Activated T-helper 1 cell treated with Interleukin-2 at 50 U/mL for 16 hours (primary cell): ENCODE results near the gene DLG4.
"Not testable (repeated sequence)": the region's sequence is repeated elsewhere in the genome, so short reads cannot be mapped to it uniquely, and the experiment has no call there.

Experiments
- DNase-seq: peaks from one replicate; pipeline ENCODE4 v3.0.0-alpha.2; 2020; ENCODE audit warnings: low read depth

Gene DLG4

DNA sequence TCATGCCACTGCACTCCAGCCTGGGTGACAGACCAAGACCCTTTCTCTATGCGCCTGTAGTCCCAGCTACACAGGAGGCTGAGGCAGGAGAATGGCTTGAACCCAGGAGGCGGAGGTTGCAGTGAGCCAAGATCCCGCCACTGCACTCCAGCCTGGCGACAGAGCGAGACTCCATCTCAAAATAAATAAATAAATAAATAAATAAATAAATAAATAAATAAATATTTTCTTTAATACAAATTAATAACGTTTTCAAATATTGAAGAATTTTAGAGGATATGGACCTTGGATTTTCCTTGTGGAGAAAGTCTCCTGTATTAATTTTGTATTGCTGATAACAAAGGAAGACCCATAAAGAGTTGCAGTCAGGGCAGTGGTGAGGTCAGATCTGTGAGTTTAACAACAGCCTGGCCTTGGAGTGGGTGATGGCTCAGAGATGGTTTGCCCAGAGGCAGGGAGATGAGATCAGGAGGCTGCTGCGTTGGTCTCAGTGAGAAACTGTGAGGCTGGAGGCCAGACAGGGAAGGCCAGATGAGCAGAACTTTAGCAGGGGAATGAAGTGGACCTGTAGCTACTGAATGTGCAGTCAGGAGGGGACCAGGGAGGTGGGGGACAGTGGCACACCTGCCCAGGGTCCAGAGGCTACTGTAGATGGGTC lies 36.1 kb downstream of the DLG4 start:
- DNase-seq = no peak

DNA sequence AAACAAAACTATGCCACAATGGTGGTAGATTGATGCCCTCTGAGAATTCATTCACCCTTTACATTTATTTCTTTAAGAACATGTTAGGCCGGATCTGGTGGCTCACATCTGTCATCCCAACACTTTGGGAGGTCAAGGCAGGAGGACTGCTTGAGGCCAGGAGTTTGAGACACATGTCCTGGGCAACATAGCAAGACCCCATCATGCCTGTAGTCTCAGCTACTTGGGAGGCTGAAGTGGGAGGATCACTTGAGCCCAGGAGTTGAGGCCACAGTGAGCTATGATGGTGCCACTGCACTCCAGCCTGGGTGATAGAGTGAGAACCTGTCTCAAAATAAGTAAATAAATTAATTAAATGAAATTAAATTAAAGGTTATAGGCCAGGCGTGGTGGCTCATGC lies 37.5 kb downstream of the DLG4 start:
- DNase-seq = not testable (repeated sequence)

DNA sequence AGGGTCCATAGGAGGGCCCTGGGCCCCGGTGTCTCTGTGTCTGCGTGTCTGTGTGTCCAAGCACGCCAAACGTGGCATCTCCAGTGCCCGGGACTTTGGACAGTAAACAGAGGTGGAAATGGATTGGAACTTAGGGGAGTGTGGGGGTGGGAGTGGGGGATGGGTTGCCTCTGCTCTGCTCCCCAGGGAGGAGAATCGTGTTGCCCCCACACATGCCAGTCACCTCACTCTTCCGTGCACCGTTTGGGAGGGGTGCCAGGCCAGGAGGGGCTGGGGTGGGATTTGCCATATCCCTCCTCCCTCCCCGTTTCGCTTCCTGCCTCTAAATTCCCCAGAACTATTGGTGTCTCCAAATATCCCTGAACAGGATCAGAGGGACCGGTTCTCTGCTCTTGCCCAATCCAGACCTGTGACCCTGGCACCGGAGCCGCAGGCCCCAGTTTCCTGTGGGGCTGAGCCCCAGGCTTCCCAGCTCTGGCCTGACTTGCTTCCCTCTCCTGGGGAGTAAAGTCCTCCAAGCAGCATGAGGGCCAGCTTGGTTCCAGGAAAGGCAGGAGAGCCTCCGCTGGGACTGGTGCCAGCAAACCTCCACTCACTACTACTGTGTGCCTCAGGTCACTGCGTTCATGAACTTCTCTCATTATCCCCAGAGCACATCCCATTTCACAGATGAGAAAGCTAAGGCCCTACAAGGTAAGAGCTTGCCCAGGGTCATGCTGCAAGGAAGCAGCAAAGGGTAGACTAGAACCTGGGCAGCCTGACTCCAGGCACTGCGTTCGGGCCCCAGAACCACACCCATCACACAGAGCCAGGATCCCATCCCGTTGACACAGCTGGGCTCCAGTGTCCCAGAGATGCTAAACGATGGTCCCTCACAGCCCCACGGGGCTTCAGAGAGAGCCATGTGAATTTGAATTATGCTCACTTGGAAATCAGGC lies 40.0 kb downstream of the DLG4 start, which contains the start of gene ASGR1:
ASGR1 (minus strand) TSS at position 54 of the 938 bp plus-strand sequence. CDS start 807 bp downstream, outside the sequence.
- no peak for DNase-seq

DNA sequence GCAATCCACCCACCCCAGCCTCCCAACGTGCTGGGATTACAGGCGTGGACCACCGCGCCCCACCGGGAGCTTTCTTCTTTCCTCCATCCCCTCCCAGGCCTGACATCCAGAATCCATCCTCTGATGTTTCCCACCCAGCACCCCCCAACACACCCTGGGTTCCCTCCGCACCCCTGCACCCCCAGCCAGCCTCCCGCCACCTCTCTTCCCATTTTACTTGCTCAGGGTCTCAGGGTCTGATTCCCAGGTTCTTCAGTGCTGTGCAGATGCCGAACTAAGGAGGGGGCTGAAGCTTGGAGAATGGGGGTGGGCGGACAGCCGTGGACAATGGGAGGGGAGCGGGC lies 40.7 kb downstream of the DLG4 start:
- DNase-seq = no peak

DNA sequence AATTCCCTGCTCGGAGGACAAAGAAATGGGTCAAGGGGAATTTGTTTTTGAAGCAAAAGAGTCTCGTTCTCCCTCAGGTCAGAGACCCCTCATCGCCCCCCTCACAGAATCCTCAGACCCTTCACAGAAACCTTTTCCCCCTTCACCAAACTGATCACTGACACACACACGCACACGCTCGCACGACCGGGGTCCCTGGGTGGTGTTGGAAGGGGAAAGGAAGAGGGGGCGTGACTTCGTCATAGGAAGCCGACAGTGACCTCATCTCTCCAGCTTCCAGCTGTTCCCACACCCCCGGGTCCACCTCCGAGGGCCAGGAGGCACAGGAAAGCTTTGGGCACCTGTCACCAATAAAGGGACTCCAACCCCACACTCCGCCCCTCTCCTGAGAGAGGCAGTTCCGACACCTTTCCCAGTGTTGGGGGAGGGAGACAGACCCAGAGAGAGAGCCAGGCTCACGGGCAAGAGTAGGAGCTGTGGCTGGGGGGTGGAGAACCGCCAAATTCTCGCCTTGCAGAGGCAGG lies 41.6 kb downstream of the DLG4 start:
- no peak for DNase-seq

DNA sequence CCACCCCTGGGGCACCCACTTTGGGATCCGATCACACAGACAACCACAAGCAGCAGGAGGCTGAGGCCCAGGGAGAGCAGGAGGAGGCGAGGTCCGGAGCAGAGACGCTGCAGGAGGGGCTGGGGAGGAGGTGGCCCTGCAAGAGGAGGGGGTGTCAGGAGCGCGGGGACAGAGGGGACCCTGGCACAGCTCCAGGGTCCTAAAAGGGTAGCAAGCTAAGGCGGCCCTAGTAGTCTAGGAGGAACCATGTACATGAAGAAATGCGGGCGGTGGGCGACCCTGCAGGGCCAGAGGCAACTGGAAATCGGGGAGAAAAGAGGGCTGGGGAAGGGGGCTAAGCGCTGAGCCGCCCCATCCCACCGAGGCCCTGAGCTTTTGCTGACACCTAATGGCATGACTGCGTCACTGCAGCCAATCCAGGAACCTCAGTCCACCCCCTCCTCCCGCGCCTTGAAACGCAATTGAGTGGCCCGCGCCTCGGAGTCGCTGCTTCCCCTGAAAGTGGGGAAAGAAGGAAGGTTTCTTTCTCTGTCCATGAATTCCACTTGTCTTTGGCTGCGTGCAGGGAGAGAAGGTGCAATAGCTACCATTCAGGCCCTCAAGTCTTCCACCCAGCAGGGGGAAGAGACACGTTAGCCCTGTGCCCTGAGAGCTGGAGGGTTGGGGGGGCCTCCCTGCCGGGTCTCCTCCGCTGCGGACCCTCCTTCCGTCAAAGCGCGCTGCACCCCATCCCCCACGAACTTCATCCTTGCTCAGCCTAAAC lies 42.3 kb downstream of the DLG4 start:
- DNase-seq = peak; percentile 33

DNA sequence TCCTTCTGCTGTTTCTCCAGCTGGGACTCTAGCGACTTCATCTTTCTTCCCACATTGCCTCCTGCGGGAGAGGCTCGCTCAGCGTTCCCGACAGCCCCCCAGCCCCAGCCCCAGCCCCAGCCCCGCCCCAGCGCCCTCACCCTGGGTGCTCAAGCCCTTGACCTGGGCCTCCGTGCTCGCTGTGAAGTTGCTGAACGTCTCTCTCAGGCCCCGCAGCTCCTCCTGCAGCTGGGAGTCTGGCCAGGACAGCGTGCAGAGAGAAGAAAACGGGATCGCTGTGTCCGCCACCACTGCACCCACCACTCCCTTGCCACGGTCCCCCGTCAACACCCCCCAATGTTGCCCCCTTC lies 42.8 kb downstream of the DLG4 start:
- DNase-seq = no peak

DNA sequence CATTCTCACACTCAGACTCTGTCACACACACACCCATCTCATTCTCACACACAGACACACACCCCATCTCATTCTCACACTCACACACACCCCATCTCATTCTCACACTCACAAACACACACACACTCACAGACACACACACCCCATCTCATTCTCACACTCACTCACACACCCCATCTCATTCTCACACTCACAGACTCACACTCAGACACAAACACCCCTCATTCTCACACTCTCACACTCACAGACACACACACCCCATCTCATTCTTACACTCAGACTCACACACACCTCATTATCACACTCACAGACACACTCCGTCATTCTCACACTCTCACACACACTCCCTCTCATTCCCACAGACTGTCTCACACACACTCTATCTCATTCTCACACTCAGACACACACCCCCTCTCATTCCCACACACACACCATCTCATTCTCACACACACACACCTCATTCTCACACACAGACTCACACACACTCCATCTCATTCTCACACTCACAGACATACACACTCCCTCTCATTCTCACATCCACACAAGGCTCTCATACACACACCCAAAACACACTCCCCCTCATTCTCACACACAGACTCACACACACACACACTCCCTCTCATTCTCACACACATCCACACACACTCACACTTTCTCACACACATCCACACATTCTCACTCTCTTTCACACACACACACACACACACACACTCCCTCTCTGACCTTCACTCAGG lies 43.4 kb downstream of the DLG4 start:
- DNase-seq = no peak

DNA sequence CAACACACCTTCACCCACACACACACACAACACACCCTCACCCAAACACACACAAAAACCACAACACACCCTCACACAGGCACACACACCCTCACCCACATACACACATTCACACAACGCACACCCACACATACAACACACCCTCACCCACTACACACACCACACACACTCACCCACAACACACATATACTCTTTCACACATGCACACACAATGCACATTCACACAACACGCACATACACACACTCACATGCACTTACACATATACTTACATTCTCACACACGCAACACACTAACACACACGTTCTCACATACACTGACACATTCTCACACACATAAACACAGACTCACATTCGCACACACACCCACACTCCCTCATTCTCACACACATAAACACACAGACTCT lies 44.3 kb downstream of the DLG4 start:
- DNase-seq = no peak

DNA sequence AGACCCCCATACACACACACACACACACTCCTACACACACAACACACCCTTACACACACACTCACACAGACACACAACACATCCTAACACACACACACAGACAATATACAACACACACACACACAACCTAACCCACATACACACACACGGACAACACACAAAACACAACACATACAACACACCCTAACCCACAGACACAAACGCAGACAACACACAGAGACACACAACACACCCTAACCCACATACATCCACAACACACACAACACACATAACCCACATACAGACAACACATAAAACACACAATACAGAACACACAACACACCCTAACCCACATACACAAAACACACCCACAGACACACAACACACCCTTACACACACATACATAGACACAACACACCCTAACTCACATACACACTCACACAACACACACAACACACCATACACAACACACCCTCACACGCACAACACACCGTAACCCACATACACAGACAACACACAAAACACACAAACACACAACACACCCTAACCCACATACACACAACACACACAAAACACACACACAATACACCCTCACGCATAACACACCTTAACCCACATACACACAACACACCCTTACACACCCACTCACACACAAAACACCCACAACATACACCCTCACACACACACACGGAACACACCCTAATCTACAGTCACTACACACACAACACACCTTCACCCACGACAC lies 44.9 kb downstream of the DLG4 start:
- DNase-seq = no peak

DNA sequence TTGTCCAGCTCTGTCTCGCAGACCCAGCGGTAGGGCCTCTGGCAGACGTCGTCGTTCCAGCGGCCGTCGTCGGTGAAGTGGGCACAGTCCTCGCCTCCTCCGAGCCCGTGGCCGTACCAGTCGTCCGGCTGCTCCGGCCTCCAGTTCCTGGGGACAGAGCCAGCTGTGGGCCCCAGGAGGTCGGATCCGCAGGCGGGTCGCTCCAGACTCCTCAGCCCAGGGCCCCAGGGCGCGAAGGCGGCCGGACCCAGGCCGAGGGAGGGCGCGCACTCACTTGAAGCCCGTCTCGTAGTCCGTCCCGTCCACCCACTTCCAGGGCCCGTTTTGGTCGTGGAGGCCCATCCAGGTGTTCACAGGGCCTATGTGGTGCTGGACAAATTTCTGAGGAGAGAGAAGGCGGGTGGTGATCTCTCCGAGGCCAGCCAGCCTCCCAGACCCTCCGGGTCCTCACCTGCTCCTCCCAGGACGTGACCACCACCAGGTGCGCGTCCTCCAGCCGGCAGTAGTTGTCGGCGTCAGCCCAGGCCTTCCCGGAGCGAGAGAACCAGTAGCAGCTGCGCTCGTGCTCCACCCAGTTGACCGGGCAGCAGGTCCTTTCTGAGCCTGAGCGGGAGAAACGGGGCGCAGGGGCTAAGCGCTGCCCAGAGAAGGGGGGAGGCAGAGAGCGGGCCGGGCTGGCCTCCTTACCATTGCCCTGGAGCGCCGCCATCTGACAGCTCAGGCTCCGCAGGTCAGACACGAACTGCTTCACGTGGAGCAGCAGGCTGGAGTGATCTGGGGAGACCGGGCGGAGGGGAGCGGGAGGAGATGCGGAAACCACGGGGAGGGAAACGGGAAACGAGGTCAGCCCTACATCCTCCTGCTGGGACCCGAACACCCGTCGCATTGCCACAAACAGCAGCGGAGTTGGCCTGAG lies 45.7 kb downstream of the DLG4 start:
- DNase-seq = no peak

DNA sequence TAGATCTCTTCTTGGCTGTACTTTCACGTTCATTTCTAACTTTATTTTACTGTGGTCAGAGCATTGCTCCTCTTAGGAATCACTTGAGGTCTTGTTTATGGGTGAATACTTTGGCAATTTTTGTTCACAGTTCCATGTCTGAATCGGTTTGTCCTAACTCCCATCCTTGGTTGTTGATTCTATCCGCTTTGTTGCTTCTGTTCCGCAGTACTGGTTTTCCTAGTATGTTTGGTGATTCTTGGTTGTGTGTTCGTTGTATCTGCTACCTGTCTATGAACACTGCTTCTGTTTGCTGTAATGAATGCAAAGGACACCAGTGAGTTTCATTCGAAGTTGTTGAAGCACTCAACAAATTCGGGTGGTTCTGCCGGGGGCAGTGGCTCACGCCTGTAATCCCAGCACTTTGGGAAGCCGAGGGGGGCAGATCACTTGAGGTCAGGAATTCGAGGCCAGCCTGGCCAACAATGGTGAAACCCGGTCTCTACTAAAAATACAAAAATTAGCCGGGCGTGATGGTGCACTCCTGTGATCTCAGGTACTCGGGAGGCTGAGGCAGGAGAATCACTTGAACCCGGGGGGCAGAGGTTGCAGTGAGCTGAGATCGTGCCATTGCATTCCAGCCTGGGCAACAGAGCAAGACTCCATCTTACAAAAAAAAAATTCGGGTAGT lies 47.0 kb downstream of the DLG4 start:
- DNase-seq = not testable (repeated sequence)

DNA sequence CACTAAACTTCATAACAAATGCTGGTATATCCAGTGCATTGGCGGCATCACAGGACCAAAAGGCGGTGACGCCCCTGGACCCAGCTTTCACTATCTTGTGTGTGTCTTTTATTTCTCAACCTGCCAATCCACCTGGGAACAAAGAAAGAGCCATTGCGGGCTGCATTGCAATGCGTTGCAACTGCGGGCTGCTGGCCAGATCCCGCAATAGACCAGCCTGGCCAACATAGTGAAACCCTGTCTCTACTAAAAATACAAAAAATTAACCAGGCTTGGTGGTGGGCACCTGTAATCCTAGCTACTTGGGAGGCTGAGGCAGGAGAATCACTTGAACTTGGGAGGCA lies 50.1 kb downstream of the DLG4 start:
- DNase-seq = not testable (repeated sequence)

DNA sequence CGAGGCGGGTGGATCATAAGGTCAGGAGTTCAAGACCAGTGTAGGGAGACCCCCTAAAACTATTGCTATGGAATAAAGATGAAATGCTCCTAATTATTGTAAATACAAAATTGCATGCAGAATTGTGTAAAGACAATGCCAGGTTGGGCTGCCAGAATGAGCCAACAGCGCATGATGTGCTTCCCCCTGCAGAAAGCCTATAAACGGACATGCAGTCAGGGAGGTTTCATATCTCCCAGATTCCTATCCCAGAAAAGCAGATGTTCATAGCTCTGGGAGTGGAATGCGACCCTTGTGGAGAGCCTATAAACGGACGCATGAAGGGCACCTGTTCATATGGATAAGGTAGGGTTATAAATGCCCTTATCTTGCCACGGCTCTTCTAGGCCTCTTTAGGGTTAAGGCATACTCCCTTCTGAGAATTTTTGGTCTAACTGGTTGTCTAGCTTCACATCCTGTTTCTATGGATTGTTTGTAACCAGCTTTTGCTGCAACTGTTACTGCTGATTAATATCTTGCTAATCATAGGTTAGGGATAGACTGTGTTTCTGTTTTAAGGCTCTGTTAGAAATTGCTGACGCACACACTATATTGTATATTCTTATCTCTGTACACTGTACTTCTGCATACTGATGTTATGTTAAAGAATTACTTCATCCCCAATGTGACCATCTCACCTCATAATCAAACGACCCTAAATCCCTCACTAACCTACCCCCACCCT lies 50.6 kb downstream of the DLG4 start:
- not testable (repeated sequence) for DNase-seq

DNA sequence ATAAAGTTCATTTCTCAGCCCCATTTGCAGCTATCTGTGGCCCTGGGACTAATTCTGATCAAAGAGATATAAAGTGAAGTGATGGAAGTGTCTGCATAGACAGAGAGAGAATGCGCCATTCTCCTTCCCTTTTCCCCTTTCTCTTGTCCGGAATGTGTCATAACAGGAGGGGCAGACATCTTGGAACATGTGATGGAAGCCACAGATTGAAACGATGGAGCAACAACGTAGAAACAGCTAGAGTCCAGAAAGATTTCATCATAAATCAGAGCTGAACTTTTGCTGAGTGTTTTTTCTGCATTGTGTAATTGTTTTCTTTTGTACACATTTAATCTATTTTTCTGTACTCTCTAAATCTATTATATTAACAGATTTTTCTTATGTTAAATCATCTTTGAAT lies 51.8 kb downstream of the DLG4 start:
- DNase-seq = no peak

DNA sequence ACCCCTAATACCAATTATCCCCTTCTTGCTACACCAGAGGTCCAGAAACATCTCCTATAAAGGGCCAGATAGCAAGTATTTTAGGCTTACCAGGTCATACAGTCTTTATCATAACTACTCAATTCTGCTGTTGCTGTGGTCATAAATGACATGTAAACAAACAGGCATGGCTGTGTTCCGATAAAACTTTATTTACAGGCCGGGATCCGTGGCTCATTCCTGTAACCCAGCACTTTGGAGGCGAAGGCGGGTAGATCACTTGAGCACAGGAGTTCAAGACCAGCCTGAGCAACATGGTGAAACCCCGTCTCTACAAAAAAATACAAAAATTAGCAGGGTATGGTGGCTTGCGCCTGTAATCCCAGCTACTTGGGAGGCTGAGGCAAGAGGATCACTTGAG lies 52.8 kb downstream of the DLG4 start:
- no peak for DNase-seq

DNA sequence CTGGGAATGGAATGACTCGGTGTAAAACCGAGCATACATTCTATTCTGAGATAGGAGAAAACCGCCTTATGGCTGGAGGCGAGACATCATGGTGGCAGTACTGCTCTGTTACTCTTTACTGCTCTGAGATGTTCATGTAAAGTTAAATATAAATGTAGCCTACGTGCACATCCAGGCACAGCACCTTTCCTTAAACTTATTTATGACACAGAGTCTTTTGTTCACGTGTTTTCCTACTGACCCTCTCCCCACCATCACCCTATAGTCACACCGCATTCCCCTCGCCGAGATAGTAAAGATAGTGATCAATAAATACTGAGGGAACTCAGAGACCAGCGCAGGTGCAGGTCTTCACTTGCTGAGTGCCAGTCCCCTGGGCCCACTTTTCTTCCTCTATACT lies 60.1 kb downstream of the DLG4 start:
- DNase-seq = not testable (repeated sequence)

DNA sequence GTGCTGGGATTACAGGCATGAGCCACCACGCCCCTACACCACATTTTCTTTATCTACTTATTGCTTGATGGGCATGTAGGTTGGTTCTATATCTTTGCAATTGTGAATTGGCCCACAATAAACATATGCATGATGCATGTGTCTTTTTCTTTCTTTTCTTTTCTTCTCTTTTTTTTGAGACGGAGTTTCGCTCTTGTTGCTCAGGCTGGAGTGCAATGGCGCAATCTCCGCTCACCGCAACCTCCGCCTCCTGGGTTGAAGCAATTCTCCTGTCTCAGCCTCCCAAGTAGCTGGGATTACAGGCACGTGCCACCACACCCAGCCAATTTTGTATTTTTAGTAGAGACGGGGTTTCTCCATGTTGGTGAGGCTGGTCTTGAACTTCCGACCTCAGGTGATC lies 61.2 kb downstream of the DLG4 start:
- DNase-seq = not testable (repeated sequence)
